Spleen (tissue), 11 donors: ENCODE data around the gene EPHA5. TPM values are rescaled to one million over a fixed set of nuclear protein-coding genes. Genes with fewer than 3 reads are reported as not detected.

Source experiments
- DNase-seq: peaks from one replicate; pipeline ENCODE4 v3.0.0-alpha.2; 2020
- H3K27ac ChIP-seq, 8 donors: fragments of 200-600 bp; sonication (generic) in 7 of 8; 1 replicate in 4 of 8; 2 replicates in 4 of 8; pipeline versions ENCODE4 v1.5.0 to v1.8.0; 2016 to 2021; ENCODE audit warnings: inconsistent platforms in 4 of 8, mild to moderate bottlenecking in 4 of 8, moderate library complexity in 1 of 8
- H3K27me3 ChIP-seq, 7 donors: fragments of 200-600 bp; sonication (generic) in 6 of 7; replicated peaks in 1 of 7; 1 replicate in 4 of 7; 2 replicates in 3 of 7; pipeline versions ENCODE4 v1.5.0 to v1.8.0; 2016 to 2021; ENCODE audit warnings: inconsistent platforms in 3 of 7, mild to moderate bottlenecking in 1 of 7
- H3K36me3 ChIP-seq, 6 donors: fragments of 200-600 bp; sonication (generic) in 5 of 6; 1 replicate in 4 of 6; 2 replicates in 2 of 6; pipeline versions ENCODE4 v1.5.0 to v1.8.0; 2016 to 2021; ENCODE audit warnings: inconsistent platforms in 2 of 6
- H3K4me1 ChIP-seq, 6 donors: fragments of 200-600 bp; sonication (generic) in 5 of 6; 1 replicate in 3 of 6; 2 replicates in 3 of 6; pipeline versions ENCODE4 v1.5.0 to v1.8.0; 2016 to 2021; ENCODE audit warnings: inconsistent platforms in 3 of 6
- H3K4me3 ChIP-seq, 8 donors: fragments of 200-600 bp; sonication (generic) in 7 of 8; 1 replicate in 4 of 8; 2 replicates in 4 of 8; pipeline versions ENCODE4 v1.5.0 to v1.8.0; 2016 to 2021; ENCODE audit warnings: inconsistent platforms in 4 of 8, mild to moderate bottlenecking in 4 of 8, moderate library complexity in 2 of 8
- H3K9me3 ChIP-seq, 8 donors: fragments of 200-600 bp; sonication (generic) in 7 of 8; 1 replicate in 4 of 8; 2 replicates in 4 of 8; pipeline versions ENCODE4 v1.5.0 to v1.8.0; 2016 to 2021; ENCODE audit warnings: inconsistent platforms in 4 of 8
- CTCF ChIP-seq, 11 experiments: fragments of 200-600 bp in 7 of 11; fragments of 450-650 bp in 4 of 11; sonication (generic) in 4 of 11; IDR thresholded peaks in 8 of 11; conservative IDR thresholded peaks in 3 of 11; 1 replicate in 7 of 11; 2 replicates in 4 of 11; pipeline versions ENCODE4 v1.4.0 to v1.8.0; 2016 to 2021; ENCODE audit warnings: antibody characterized with exemption in 11 of 11, inconsistent platforms in 4 of 11, mild to moderate bottlenecking in 1 of 11
- POLR2A ChIP-seq, 3 donors: fragments of 450-650 bp; IDR thresholded peaks; one replicate each; pipeline ENCODE4 v1.5.1; 2017; ENCODE audit warnings: antibody characterized with exemption in 3 of 3, mild to moderate bottlenecking in 1 of 3
- POLR2AphosphoS5 ChIP-seq, 3 donors: sonication (generic); formaldehyde crosslinking; IDR thresholded peaks; one replicate each; pipeline ENCODE4 v1.5.1; 2017; ENCODE audit warnings: antibody characterized with exemption in 3 of 3
- WGBS, 5 donors: extraction: QIAGEN DNeasy Blood & Tissue Kit in 3 of 5; methylation state at CpG; one replicate each; pipeline versions ENCODE4 v1.1.5 to v1.1.7; 2013 to 2018; 5-methylcytosine and 5-hydroxymethylcytosine counted together
- intact Hi-C: fragments of 100-400 bp; cut with DNase I; formaldehyde crosslinking; loops from one replicate; pipeline ENCODE4 v1.15.0; 2023; ENCODE audit warnings: low total_unique reads
- polyA plus RNA-seq, 3 donors: library from polyadenylated mRNA; stranded (reverse); fragments of 200-250 nt; gene quantifications; one replicate each; pipeline ENCODE4 v1.2.1, GENCODE V29; 2013
- total RNA-seq, 7 donors: library from RNA; depleted of rRNA in 3 of 7; stranded (reverse); fragments of >200 nt in 3 of 7; fragmentation: NEBNext Ultra II Directional in 4 of 7; extraction: Animal tissue kit (Norgen Biotek cat#: 25700) in 4 of 7; gene quantifications; one replicate each; pipeline versions ENCODE4 v1.1.0 to v1.2.1, GENCODE V29; 2016 to 2021
- donor health status: healthy with polysubstance abuse.
- donor health status: DM: no; HTN: no; CAD: no; lungs with moderate emphysema.
- donor health status: DM: no; HTN: no; CAD: no.
- donor health status: Bipolar disorder and iron deficiency.
- donor health status: healthy.
- donor health status: DM: no; HTN: no; CAD: no.
- donor health status: DM: yes; HTN: yes; CAD: no.

EPHA5 gene
- total and polyA plus RNA-seq, 10 donors = 0.02 to 0.93 (median 0.42) TPM

- Histone ChIP-seq H3K9me3 (no peaks in the 10 kb centered on the region), H3K27ac (no peak overlapping the region), H3K4me1 (no peaks in the 10 kb centered on the region), H3K36me3 (no peaks in the 10 kb centered on the region), H3K4me3 (no peak overlapping the region), H3K27me3 (no peaks in the 10 kb centered on the region)
- TF ChIP-seq POLR2AphosphoS5 (IDR thresholded peaks at IDR 0.05) = no peak
- no peak for TF ChIP-seq POLR2A (IDR thresholded peaks at IDR 0.05)
- no peak for TF ChIP-seq CTCF (IDR thresholded peaks at IDR 0.05 in 8 of 11, conservative IDR thresholded peaks at IDR 0.05 in 3 of 11)
- intact Hi-C loops = no loop called here
- no peak for DNase-seq
- 55 to 79% (median 68%) methylated on average over 3 of the region's 3 CpGs for WGBS, 5 donors
These were observed 216.9 kb downstream of the EPHA5 start for GRCh38 chr4:65453398-65453797.

- intact Hi-C loops = no loop called here
- no peaks in the 10 kb centered on the region for H3K4me1 ChIP-seq
- H3K36me3 ChIP-seq = no peaks in the 10 kb centered on the region
- WGBS, 5 donors = 77 to 83% (median 78%) methylated on average over 2 of the region's 2 CpGs
- no peak for TF ChIP-seq POLR2AphosphoS5 (IDR thresholded peaks at IDR 0.05)
- no peak for TF ChIP-seq CTCF (IDR thresholded peaks at IDR 0.05 in 8 of 11, conservative IDR thresholded peaks at IDR 0.05 in 3 of 11)
- no peak for TF ChIP-seq POLR2A (IDR thresholded peaks at IDR 0.05)
- H3K9me3 ChIP-seq = no peaks in the 10 kb centered on the region
- no peak for DNase-seq
- no peak overlapping the region for H3K27ac ChIP-seq
- no peaks in the 10 kb centered on the region for H3K27me3 ChIP-seq
- H3K4me3 ChIP-seq = no peak overlapping the region
These were observed 219.4 kb downstream of the EPHA5 start for GRCh38 chr4:65450899-65451298.

- TF ChIP-seq CTCF (IDR thresholded peaks at IDR 0.05 in 8 of 11, conservative IDR thresholded peaks at IDR 0.05 in 3 of 11) (no peak), POLR2AphosphoS5 (IDR thresholded peaks at IDR 0.05) (no peak), POLR2A (IDR thresholded peaks at IDR 0.05) (no peak)
- no peak for DNase-seq
- WGBS, 5 donors = 55 to 78% (median 65%) methylated on average over 1 of the region's 1 CpG
- no peak overlapping the region for H3K4me3 ChIP-seq
- H3K27ac ChIP-seq = no peak overlapping the region
- H3K9me3 ChIP-seq = no peaks in the 10 kb centered on the region
- H3K4me1 ChIP-seq = no peaks in the 10 kb centered on the region
- intact Hi-C loops = no loop called here
- H3K36me3 ChIP-seq = no peaks in the 10 kb centered on the region
- H3K27me3 ChIP-seq = no peaks in the 10 kb centered on the region
These were observed 233.2 kb downstream of the EPHA5 start for GRCh38 chr4:65437102-65437501.

GRCh38 chr4:65422109-65422508, 248.2 kb downstream of the EPHA5 start:
- no peak overlapping the region for H3K4me3 ChIP-seq
- 69 to 83% (median 73%) methylated on average over 1 of the region's 1 CpG for WGBS, 5 donors
- H3K36me3 ChIP-seq = no peaks in the 10 kb centered on the region
- no peaks in the 10 kb centered on the region for H3K4me1 ChIP-seq
- H3K9me3 ChIP-seq = no peaks in the 10 kb centered on the region
- H3K27ac ChIP-seq = no peak overlapping the region
- intact Hi-C loops = no loop called here
- TF ChIP-seq POLR2AphosphoS5 (IDR thresholded peaks at IDR 0.05) = no peak
- no peak for DNase-seq
- H3K27me3 ChIP-seq = no peaks in the 10 kb centered on the region

GRCh38 chr4:65420036-65420435, 250.3 kb downstream of the EPHA5 start:
- Histone ChIP-seq H3K27me3 (no peaks in the 10 kb centered on the region), H3K4me1 (no peaks in the 10 kb centered on the region), H3K9me3 (no peaks in the 10 kb centered on the region), H3K36me3 (no peaks in the 10 kb centered on the region), H3K4me3 (no peak overlapping the region), H3K27ac (no peak overlapping the region)
- no peak for DNase-seq
- TF ChIP-seq POLR2A (IDR thresholded peaks at IDR 0.05) (no peak), POLR2AphosphoS5 (IDR thresholded peaks at IDR 0.05) (no peak), CTCF (IDR thresholded peaks at IDR 0.05 in 8 of 11, conservative IDR thresholded peaks at IDR 0.05 in 3 of 11) (no peak)
- intact Hi-C loops = no loop called here
